Mesenchymal stem cell (in vitro differentiated cells and primary cell): ENCODE data around the gene TBC1D3I.

Experiments
- DNase-seq: peaks from one replicate; pipeline ENCODE4 v3.0.0-alpha.2; 2013
- H2AFZ ChIP-seq: one replicate; pipeline ENCODE4 v1.6.1; 2013; ENCODE audit warnings: low read depth, mild to moderate bottlenecking, control low read depth, inconsistent platforms, low read length, moderate library complexity
- H2AK5ac ChIP-seq: 2 replicates; pipeline ENCODE4 v1.6.1; 2013; ENCODE audit warnings: low read length, moderate library complexity, mild to moderate bottlenecking, inconsistent platforms; ENCODE audit not compliant: severe bottlenecking
- H2BK120ac ChIP-seq: one replicate; pipeline ENCODE4 v1.6.1; 2013; ENCODE audit warnings: low read depth, mild to moderate bottlenecking, inconsistent platforms, low read length, moderate library complexity
- H2BK12ac ChIP-seq, 2 experiments: one replicate each; pipeline ENCODE4 v1.6.1; 2013; ENCODE audit warnings: inconsistent platforms in 2 of 2, low read length in 2 of 2, mild to moderate bottlenecking in 2 of 2, moderate library complexity in 2 of 2, control low read depth in 1 of 2
- H2BK15ac ChIP-seq: one replicate; pipeline ENCODE4 v1.6.1; 2013; ENCODE audit warnings: mild to moderate bottlenecking, low read depth, inconsistent platforms; ENCODE audit not compliant: poor library complexity, severe bottlenecking
- H2BK5ac ChIP-seq: 2 replicates; pipeline ENCODE4 v1.6.1; 2013; ENCODE audit warnings: low read depth, mild to moderate bottlenecking, low read length, control low read depth, inconsistent platforms; ENCODE audit not compliant: poor library complexity, severe bottlenecking
- H3K14ac ChIP-seq, 2 experiments: one replicate each; pipeline ENCODE4 v1.6.1; 2013; ENCODE audit warnings: inconsistent platforms in 2 of 2, low read length in 2 of 2, control low read depth in 1 of 2, mild to moderate bottlenecking in 1 of 2, moderate library complexity in 1 of 2
- H3K18ac ChIP-seq, 2 experiments: one replicate each; pipeline ENCODE4 v1.6.1; 2013; ENCODE audit warnings: inconsistent platforms in 2 of 2, low read length in 2 of 2, control low read depth in 1 of 2, low read depth in 1 of 2, mild to moderate bottlenecking in 1 of 2
- H3K23ac ChIP-seq, 2 experiments: one replicate each; pipeline ENCODE4 v1.6.1; 2013; ENCODE audit warnings: inconsistent platforms in 2 of 2, low read length in 2 of 2, mild to moderate bottlenecking in 2 of 2, moderate library complexity in 2 of 2, control low read depth in 1 of 2
- H3K27ac ChIP-seq: 2 replicates; pipeline ENCODE4 v1.5.1; 2013; ENCODE audit warnings: mild to moderate bottlenecking, moderate library complexity, low read length, control low read depth, inconsistent platforms; ENCODE audit not compliant: poor library complexity, severe bottlenecking
- H3K27me3 ChIP-seq, 2 experiments: 2 replicates each; pipeline versions ENCODE4 v1.6.1 to v1.7.0; 2013; ENCODE audit warnings: low read length in 2 of 2, mild to moderate bottlenecking in 2 of 2, moderate library complexity in 2 of 2, control low read depth in 1 of 2, inconsistent platforms in 1 of 2; ENCODE audit not compliant: control insufficient read depth in 1 of 2, insufficient read depth in 1 of 2
- H3K36me3 ChIP-seq, 2 experiments: 2 replicates each; pipeline versions ENCODE4 v1.6.1 to v1.7.0; 2013; ENCODE audit warnings: low read length in 2 of 2, control low read depth in 1 of 2, inconsistent platforms in 1 of 2, low read depth in 1 of 2, mild to moderate bottlenecking in 1 of 2; ENCODE audit not compliant: insufficient read depth in 2 of 2, control insufficient read depth in 1 of 2
- H3K4ac ChIP-seq, 2 experiments: one replicate each; pipeline ENCODE4 v1.6.1; 2013; ENCODE audit warnings: inconsistent platforms in 2 of 2, low read length in 2 of 2, mild to moderate bottlenecking in 2 of 2, moderate library complexity in 2 of 2, control low read depth in 1 of 2, low read depth in 1 of 2
- H3K4me1 ChIP-seq: 2 replicates; pipeline ENCODE4 v1.6.1; 2013; ENCODE audit warnings: low read depth, low read length, control low read depth; ENCODE audit not compliant: control insufficient read depth, insufficient read depth
- H3K4me2 ChIP-seq: 2 replicates; pipeline ENCODE4 v1.6.1; 2013; ENCODE audit warnings: low read length, mild to moderate bottlenecking, inconsistent platforms; ENCODE audit not compliant: poor library complexity, severe bottlenecking
- H3K4me3 ChIP-seq, 2 experiments: 2 replicates each; pipeline versions ENCODE4 v1.5.1 to v1.7.0; 2013; ENCODE audit warnings: low read length in 2 of 2, mild to moderate bottlenecking in 2 of 2, control low read depth in 1 of 2, low read depth in 1 of 2; ENCODE audit not compliant: insufficient read depth in 1 of 2
- H3K79me1 ChIP-seq: replicated peaks from 2 replicates; pipeline ENCODE4 v1.6.1; 2013; ENCODE audit warnings: mild to moderate bottlenecking, control low read depth, low read length, inconsistent platforms; ENCODE audit not compliant: poor library complexity, severe bottlenecking
- H3K9ac ChIP-seq: 2 replicates; pipeline ENCODE4 v1.7.0; 2013; ENCODE audit warnings: mild to moderate bottlenecking, low read length, moderate library complexity
- H3K9me3 ChIP-seq: 2 replicates; pipeline ENCODE4 v1.7.0; 2013; ENCODE audit warnings: mild to moderate bottlenecking, low read length; ENCODE audit not compliant: control insufficient read depth
- H4K8ac ChIP-seq: one replicate; pipeline ENCODE4 v1.6.1; 2013; ENCODE audit warnings: inconsistent platforms, mild to moderate bottlenecking, low read length, moderate library complexity
- H4K91ac ChIP-seq: one replicate; pipeline ENCODE4 v1.6.1; 2013; ENCODE audit warnings: mild to moderate bottlenecking, low read length, inconsistent platforms
- WGBS: methylation state at CpG from one replicate; pipeline ENCODE4 v1.1.7; 2013; ENCODE audit warnings: mixed read lengths; 5-methylcytosine and 5-hydroxymethylcytosine counted together

The TBC1D3I gene

DNA sequence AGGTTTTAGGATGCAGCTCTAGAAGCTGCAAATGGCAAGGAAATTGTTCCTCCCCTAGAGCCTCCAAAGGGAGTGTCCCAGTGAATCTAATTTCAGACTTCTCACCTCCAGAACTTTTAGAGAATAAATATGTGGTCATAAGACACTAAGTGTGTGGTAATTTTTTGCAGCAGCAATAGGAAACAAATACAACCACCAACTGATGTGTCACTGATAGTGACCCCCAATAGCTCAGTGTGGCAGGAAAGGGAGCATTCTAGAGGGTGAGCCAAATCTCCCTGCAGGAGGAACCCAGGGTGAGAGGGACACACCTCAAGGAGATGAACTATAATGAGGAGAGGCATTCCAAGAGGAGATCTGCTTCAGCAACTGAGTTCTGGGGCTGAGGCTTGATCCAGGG is 49.5 kb downstream of the TBC1D3I start:
- Histone ChIP-seq H4K91ac (no peak overlapping the region), H2AFZ (no peak overlapping the region), H3K9ac (no peak overlapping the region), H3K36me3 (no peaks in the 10 kb centered on the region), H2AK5ac (no peak overlapping the region), H3K14ac (no peak overlapping the region), H3K27ac (no peak overlapping the region), H3K27me3 (peaks cover 18 to 20% of the 10 kb centered on the region in 2 experiments), H3K4me2 (no peak overlapping the region), H3K23ac (no peak overlapping the region), H2BK15ac (no peak overlapping the region), H3K79me1 (no peaks in the 10 kb centered on the region), H3K4ac (no peak overlapping the region), H2BK120ac (no peak overlapping the region), H2BK12ac (no peak overlapping the region), H4K8ac (no peak overlapping the region), H3K4me1 (no peaks in the 10 kb centered on the region), H3K18ac (no peak overlapping the region), H3K4me3 (no peak overlapping the region), H2BK5ac (no peak overlapping the region), H3K9me3 (no peaks in the 10 kb centered on the region)
- DNase-seq = no peak

DNA sequence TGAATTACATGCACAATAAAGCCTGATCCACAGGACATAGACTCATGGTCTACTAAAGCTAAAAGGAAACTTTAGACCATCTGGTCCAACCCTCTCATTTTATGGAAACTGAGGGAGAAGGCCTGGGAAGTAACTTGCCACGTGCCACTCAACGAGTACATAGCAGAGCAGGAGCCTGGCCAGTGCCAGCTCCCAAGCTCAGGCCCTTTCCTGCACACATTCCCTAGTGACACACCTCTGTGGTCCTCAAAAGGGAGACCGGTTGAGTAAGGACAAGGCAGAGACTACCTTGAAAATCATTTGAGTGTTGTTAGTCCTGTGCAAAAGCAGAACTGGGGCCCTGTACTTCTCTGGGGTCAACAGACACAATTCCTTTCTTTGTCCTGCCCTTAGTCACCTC is 50.7 kb downstream of the TBC1D3I start:
- H3K4me3 ChIP-seq = no peak overlapping the region
- H3K9me3 ChIP-seq = no peaks in the 10 kb centered on the region
- no peak overlapping the region for H2AFZ ChIP-seq
- H3K36me3 ChIP-seq = no peaks in the 10 kb centered on the region
- H3K27me3 ChIP-seq = peaks cover 18 to 22% of the 10 kb centered on the region in 2 experiments
- H2BK5ac ChIP-seq = no peak overlapping the region
- no peak overlapping the region for H3K4me2 ChIP-seq
- no peak overlapping the region for H2BK12ac ChIP-seq
- no peak overlapping the region for H3K27ac ChIP-seq
- WGBS = 61% methylated on average over 3 of the region's 3 CpGs
- DNase-seq = no peak
- H3K18ac ChIP-seq = no peak overlapping the region
- H3K23ac ChIP-seq = no peak overlapping the region
- no peak overlapping the region for H4K91ac ChIP-seq
- H3K4me1 ChIP-seq = no peaks in the 10 kb centered on the region
- no peak overlapping the region for H2BK120ac ChIP-seq
- H4K8ac ChIP-seq = no peak overlapping the region
- H2AK5ac ChIP-seq = no peak overlapping the region
- H3K14ac ChIP-seq = no peak overlapping the region
- H2BK15ac ChIP-seq = no peak overlapping the region
- H3K4ac ChIP-seq = no peak overlapping the region
- H3K79me1 ChIP-seq = no peaks in the 10 kb centered on the region
- H3K9ac ChIP-seq = no peak overlapping the region

DNA sequence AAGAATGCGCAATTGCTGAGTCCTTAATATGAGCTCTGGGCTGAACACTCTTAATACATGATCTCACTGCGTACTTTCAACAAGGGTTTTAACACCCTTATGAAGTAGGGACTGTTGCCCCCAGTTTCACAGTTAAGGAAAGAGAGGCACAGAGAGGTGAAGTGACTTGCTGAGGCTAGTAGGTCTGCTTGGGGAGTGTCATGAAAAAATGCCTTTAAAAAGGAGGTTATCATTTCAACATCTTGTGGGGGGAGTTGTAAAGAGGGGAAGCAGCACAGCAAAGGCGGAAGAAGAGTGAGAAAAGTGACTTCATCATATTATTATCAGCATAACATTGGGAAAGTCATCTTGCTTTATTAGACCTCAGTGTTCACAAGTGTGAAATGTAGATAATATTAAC is 51.4 kb downstream of the TBC1D3I start:
- no peaks in the 10 kb centered on the region for H3K36me3 ChIP-seq
- WGBS = 87% methylated on average over 2 of the region's 3 CpGs
- H3K14ac ChIP-seq = no peak overlapping the region
- H3K27ac ChIP-seq = no peak overlapping the region
- H3K4ac ChIP-seq = no peak overlapping the region
- no peak overlapping the region for H2BK120ac ChIP-seq
- no peak overlapping the region for H3K9ac ChIP-seq
- H2AFZ ChIP-seq = no peak overlapping the region
- no peak for DNase-seq
- no peak overlapping the region for H4K91ac ChIP-seq
- H2BK5ac ChIP-seq = no peak overlapping the region
- no peaks in the 10 kb centered on the region for H3K9me3 ChIP-seq
- H3K23ac ChIP-seq = no peak overlapping the region
- H3K4me1 ChIP-seq = no peaks in the 10 kb centered on the region
- no peaks in the 10 kb centered on the region for H3K79me1 ChIP-seq
- H3K4me2 ChIP-seq = no peak overlapping the region
- no peak overlapping the region for H2BK12ac ChIP-seq
- H3K18ac ChIP-seq = no peak overlapping the region
- H3K27me3 ChIP-seq = peaks cover 18 to 22% of the 10 kb centered on the region in 2 experiments
- no peak overlapping the region for H2AK5ac ChIP-seq
- H4K8ac ChIP-seq = no peak overlapping the region
- no peak overlapping the region for H2BK15ac ChIP-seq
- H3K4me3 ChIP-seq = no peak overlapping the region

DNA sequence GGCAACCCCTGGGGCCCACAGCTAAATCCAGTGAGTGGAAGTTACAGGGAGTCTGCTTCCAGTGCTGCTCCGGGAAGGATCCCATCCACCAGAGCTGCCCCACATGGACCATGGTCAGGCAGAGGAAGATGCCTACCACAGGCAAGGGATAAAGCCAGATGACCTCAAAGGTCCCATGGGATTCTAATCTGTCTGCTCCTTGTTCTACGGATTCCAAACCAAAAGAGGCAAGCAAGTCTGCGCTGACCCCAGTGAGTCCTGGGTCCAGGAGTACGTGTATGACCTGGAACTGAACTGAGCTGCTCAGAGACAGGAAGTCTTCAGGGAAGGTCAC is 52.1 kb downstream of the TBC1D3I start:
- Histone ChIP-seq H3K23ac (no peak overlapping the region), H2AK5ac (no peak overlapping the region), H3K9ac (no peak overlapping the region), H3K27ac (no peak overlapping the region), H3K18ac (no peak overlapping the region), H2BK5ac (no peak overlapping the region), H3K4ac (no peak overlapping the region), H3K14ac (no peak overlapping the region), H2BK12ac (no peak overlapping the region), H3K79me1 (no peaks in the 10 kb centered on the region), H3K36me3 (no peaks in the 10 kb centered on the region), H4K91ac (peak overlapping the region; percentile 39), H3K9me3 (no peaks in the 10 kb centered on the region), H2BK15ac (no peak overlapping the region), H3K4me2 (no peak overlapping the region), H3K4me3 (no peak overlapping the region), H2BK120ac (no peak overlapping the region), H3K4me1 (no peaks in the 10 kb centered on the region), H3K27me3 (peaks cover 20 to 22% of the 10 kb centered on the region in 2 experiments), H4K8ac (no peak overlapping the region), H2AFZ (no peak overlapping the region)
- 35% methylated on average over 4 of the region's 4 CpGs for WGBS
- no peak for DNase-seq
